Omental fat pad (tissue), 4 donors: ENCODE measurements around the gene AXIN1. TPM values are rescaled to one million over a fixed set of nuclear protein-coding genes. Genes with fewer than 3 reads are reported as not detected.
"Not testable (repeated sequence)": the region's sequence is repeated elsewhere in the genome, so short reads cannot be mapped to it uniquely, and the experiment has no call there.

ENCODE experiments used
- ATAC-seq: fragments of 150-250 bp; one replicate; pipeline ENCODE4 v1.9.1; 2016; ENCODE audit warnings: mild to moderate bottlenecking, moderate library complexity; ENCODE audit not compliant: low FRiP score
- DNase-seq: peaks from one replicate; pipeline ENCODE4 v3.0.0-alpha.2; 2019; ENCODE audit warnings: low spot score
- total RNA-seq, 4 donors: library from RNA; depleted of rRNA; stranded (reverse); fragments of >200 nt; gene quantifications; one replicate each; pipeline ENCODE4 v1.1.0, GENCODE V29; 2016
- TF ChIP-seq, protein P1 (sequence below), 3 donors: fragments of 450-650 bp; IDR thresholded peaks; one replicate each; pipeline ENCODE4 v1.5.1; 2016 to 2017; ENCODE audit warnings: antibody characterized with exemption in 3 of 3, mild to moderate bottlenecking in 3 of 3, moderate library complexity in 2 of 3

Gene AXIN1
- total RNA-seq, 4 donors from 2014 or later: 17.0 to 36.6 (median 20.9) TPM

DNA sequence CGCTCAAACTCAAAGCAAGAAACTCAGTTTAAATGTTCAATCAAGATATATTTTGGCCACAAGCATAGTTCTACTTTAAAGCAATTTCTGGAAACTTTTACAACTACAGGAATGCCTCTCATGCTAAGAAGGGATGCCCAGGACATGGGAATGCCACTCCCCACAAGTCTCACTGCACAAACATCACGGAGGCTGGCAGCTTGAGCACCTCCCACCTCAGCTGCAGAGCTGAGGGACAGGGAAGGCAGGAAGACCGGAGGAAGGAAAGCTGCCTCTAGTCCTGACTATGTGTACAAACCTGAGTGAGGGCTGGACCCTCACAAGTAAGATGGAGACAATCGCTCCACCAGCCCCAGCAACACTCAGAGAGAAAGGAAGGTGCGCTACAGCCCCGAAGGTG is 5.3 kb downstream of the AXIN1 start:
- TF ChIP-seq, protein P1, sequence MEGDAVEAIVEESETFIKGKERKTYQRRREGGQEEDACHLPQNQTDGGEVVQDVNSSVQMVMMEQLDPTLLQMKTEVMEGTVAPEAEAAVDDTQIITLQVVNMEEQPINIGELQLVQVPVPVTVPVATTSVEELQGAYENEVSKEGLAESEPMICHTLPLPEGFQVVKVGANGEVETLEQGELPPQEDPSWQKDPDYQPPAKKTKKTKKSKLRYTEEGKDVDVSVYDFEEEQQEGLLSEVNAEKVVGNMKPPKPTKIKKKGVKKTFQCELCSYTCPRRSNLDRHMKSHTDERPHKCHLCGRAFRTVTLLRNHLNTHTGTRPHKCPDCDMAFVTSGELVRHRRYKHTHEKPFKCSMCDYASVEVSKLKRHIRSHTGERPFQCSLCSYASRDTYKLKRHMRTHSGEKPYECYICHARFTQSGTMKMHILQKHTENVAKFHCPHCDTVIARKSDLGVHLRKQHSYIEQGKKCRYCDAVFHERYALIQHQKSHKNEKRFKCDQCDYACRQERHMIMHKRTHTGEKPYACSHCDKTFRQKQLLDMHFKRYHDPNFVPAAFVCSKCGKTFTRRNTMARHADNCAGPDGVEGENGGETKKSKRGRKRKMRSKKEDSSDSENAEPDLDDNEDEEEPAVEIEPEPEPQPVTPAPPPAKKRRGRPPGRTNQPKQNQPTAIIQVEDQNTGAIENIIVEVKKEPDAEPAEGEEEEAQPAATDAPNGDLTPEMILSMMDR (IDR thresholded peaks at IDR 0.05): no peak
- ATAC-seq (no peak), DNase-seq (no peak)

- TF ChIP-seq, protein P1 (IDR thresholded peaks at IDR 0.05): no peak
- DNase-seq: no peak
- ATAC-seq: no peak
Observed at GRCh38 chr16:346587-346986, 5.9 kb downstream of the AXIN1 start.

- TF ChIP-seq, protein P1 (IDR thresholded peaks at IDR 0.05): no peak
- ATAC-seq (no peak), DNase-seq (no peak)
Observed at GRCh38 chr16:345772-346171, 6.8 kb downstream of the AXIN1 start.

- TF ChIP-seq, protein P1 (IDR thresholded peaks at IDR 0.05): no peak
- DNase-seq: no peak
- ATAC-seq: no peak
Observed at GRCh38 chr16:342455-343213, 9.9 kb downstream of the AXIN1 start.

DNA sequence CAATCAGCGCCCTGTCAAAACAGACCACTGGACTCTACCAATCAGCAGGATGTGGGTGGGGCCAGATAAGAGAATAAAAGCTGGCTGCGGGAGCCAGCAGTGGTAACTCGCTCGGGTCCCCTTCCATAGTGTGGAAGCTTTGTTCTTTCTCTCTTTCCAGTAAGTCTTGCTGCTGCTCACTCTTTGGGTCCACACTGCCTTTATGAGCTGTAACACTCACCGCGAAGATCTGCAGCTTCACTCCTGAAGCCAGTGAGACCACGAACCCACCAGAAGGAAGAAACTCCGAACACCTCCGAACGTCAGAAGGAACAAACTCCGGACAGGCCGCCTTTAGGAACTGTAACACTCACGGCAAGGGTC is 10.6 kb downstream of the AXIN1 start:
- DNase-seq, ATAC-seq: not testable (repeated sequence)

- not testable (repeated sequence) for DNase-seq, ATAC-seq
Observed at GRCh38 chr16:341095-341973, 11.2 kb downstream of the AXIN1 start.

DNA sequence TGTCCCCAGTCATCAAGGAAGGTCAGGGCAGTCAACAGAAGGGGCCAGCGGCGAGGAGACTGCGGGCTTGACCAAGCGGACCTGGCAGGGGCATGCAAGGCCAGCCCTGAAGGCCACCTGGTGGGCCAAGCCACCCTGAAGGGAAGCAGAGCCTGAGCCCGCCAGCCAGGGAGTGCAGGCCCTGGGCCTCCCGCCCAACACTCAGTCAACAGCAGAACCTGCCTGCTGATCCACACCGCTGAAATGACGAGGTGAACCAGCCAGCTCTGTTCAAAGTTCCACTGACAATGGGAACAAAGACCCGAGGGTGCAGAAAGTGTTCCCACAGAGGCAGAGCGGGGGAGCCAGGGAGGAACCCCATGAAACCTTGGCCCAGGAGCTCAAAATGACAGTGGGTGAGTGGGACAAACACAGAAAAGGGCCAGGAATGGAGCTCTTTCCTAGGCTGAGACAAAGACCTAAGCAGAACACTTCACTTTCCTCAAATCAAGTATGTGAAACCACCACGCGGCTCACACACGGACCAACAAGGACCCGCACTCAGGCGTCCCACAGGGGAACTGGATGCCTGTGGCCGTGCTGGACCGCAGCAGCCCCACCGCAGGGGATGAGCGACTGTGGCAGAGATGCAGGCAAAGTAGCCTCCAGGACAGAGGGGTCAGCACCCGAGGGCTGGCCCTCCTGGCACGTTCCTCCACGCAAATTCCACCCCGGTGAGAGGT is 12.0 kb downstream of the AXIN1 start:
- TF ChIP-seq, protein P1 (IDR thresholded peaks at IDR 0.05): no peak
- DNase-seq (no peak), ATAC-seq (peak; percentile 29)
